ENCODE data around the gene USH2A. TPM values are rescaled to one million over a fixed set of nuclear protein-coding genes. Genes with fewer than 3 reads are reported as not detected.
A peak's percentile ranks its signal among the peaks of the same experiment; 100 is the strongest.

Gene USH2A
- total RNA-seq, 4 donors from 2014 or later: 0.39 TPM; not detected in 3

DNA sequence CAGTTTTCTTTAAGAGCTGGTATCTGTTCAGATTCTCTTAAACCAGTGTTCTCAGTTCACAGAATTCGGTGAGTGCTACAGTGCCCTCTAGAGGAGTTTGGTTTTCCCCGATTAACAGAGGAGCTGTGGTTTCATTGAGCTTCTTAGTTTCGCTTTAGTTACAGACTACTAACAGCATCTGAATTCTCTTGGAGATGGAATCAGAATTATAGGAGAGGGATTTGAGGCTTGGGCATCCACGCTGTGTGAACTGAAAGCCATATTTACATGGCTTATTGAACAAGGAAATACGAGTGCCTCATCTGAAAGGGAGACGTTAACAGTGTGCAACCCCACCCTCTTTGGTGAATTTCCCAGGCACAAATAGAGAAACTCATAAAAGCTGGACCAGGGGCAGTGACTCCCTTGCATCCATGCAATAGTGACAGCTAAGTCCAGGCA is 202.0 kb downstream of the USH2A start:
- Histone ChIP-seq H3K4me1 (peaks cover 0 to 8% (median 0%) of the 10 kb centered on the region in 3 donors), H3K36me3 (no peaks in the 10 kb centered on the region), H3K4me3 (peak overlapping the region; percentile 48 to 67), H3K27me3 (no peaks in the 10 kb centered on the region), H3K9me3 (no peaks in the 10 kb centered on the region), H3K27ac (peak overlapping the region in 3 of 4 donors; percentile 3 to 46 (median 41))
- WGBS, 2 donors (ENCODE audit: low coverage in 1 of 2): 0 to 4% methylated on average over 5 to 6 of the region's 6 CpGs
- TF ChIP-seq, protein P1, sequence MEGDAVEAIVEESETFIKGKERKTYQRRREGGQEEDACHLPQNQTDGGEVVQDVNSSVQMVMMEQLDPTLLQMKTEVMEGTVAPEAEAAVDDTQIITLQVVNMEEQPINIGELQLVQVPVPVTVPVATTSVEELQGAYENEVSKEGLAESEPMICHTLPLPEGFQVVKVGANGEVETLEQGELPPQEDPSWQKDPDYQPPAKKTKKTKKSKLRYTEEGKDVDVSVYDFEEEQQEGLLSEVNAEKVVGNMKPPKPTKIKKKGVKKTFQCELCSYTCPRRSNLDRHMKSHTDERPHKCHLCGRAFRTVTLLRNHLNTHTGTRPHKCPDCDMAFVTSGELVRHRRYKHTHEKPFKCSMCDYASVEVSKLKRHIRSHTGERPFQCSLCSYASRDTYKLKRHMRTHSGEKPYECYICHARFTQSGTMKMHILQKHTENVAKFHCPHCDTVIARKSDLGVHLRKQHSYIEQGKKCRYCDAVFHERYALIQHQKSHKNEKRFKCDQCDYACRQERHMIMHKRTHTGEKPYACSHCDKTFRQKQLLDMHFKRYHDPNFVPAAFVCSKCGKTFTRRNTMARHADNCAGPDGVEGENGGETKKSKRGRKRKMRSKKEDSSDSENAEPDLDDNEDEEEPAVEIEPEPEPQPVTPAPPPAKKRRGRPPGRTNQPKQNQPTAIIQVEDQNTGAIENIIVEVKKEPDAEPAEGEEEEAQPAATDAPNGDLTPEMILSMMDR (IDR thresholded peaks at IDR 0.05): peak; percentile 14 to 79 (median 44)
- TF ChIP-seq EP300 (IDR thresholded peaks at IDR 0.05): no peak
- ATAC-seq: peak; percentile 81

DNA sequence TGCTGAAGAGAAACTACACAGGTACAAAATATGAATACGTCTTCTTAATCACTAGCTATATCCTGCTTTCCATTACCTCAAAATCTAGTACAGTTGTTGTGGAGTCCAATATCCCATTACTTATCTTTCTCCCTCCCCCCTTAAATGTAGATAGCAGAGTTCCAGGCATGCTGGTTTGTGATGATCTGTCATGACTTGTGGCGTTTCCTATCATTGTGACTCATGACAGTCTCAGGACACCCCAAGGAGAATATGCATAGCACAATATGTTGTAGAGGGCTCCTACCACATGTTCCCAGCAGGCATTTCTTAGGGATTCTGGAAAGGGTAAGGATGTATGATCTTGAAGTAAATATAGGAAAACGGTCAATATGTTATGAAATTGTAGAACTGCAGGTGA is 206.9 kb downstream of the USH2A start:
- Histone ChIP-seq H3K4me1 (no peaks in the 10 kb centered on the region), H3K27ac (no peak overlapping the region), H3K4me3 (no peak overlapping the region), H3K36me3 (no peaks in the 10 kb centered on the region), H3K27me3 (no peaks in the 10 kb centered on the region), H3K9me3 (no peaks in the 10 kb centered on the region)
- WGBS, 2 donors (ENCODE audit: low coverage in 1 of 2): 89 to 92% methylated on average over 1 to 2 of the region's 3 CpGs
- ATAC-seq: no peak
- TF ChIP-seq EP300 (IDR thresholded peaks at IDR 0.05) (no peak), POLR2A (IDR thresholded peaks at IDR 0.05) (no peak), POLR2AphosphoS5 (IDR thresholded peaks at IDR 0.05) (no peak)
- TF ChIP-seq, protein P1 (IDR thresholded peaks at IDR 0.05): no peak

DNA sequence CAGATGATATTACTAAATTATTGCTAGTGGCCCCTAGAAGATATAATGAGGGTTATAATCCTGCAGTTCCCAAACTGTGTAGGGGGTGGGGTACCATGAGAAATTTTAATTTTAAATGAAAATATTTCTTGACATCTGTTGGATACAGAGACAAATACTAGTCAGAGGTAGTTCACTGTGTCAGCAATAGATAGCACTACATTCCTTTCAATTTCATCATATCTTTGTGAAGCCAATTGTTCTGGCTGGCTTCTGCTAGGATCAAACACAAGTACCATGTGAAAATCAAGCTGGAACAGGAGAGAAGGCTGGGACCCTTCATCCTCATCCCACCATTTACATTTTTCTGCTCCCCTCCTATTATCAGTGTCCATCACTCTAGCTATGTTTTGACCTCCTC is 208.1 kb downstream of the USH2A start:
- H3K4me3 ChIP-seq: no peak overlapping the region
- no peaks in the 10 kb centered on the region for H3K4me1 ChIP-seq
- H3K9me3 ChIP-seq: no peaks in the 10 kb centered on the region
- no peak overlapping the region for H3K27ac ChIP-seq
- no peaks in the 10 kb centered on the region for H3K27me3 ChIP-seq
- no peaks in the 10 kb centered on the region for H3K36me3 ChIP-seq
- TF ChIP-seq POLR2AphosphoS5 (IDR thresholded peaks at IDR 0.05): no peak
- no peak for TF ChIP-seq EP300 (IDR thresholded peaks at IDR 0.05)
- TF ChIP-seq, protein P1 (IDR thresholded peaks at IDR 0.05): no peak
- ATAC-seq: no peak

DNA sequence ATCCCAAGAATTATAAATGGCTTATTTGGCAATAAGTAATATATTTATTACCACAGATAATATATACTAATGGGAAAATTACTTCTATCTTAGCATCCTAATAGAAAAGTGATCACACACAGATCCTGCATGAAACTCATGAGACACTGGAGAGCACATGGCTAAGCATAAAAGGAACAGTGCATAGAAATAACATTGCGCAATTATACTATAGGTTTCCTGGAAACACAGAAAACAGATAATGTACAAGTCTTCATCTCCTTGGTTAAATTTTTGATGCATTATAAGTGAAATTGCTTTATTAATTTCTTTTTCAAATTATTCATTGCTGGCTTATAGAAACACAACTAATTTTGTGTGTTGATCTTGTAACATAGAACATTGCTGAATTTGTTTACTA is 210.4 kb downstream of the USH2A start:
- Histone ChIP-seq H3K9me3 (no peaks in the 10 kb centered on the region), H3K27ac (no peak overlapping the region), H3K4me1 (no peaks in the 10 kb centered on the region), H3K36me3 (no peaks in the 10 kb centered on the region), H3K4me3 (no peak overlapping the region), H3K27me3 (no peaks in the 10 kb centered on the region)
- no peak for ATAC-seq
- TF ChIP-seq EP300 (IDR thresholded peaks at IDR 0.05): no peak
- TF ChIP-seq POLR2AphosphoS5 (IDR thresholded peaks at IDR 0.05): no peak
- TF ChIP-seq, protein P1 (IDR thresholded peaks at IDR 0.05): no peak
- TF ChIP-seq POLR2A (IDR thresholded peaks at IDR 0.05): no peak
- 90 to 100% methylated on average over 1 of the region's 1 CpG for WGBS, 2 donors (ENCODE audit: low coverage in 1 of 2)

DNA sequence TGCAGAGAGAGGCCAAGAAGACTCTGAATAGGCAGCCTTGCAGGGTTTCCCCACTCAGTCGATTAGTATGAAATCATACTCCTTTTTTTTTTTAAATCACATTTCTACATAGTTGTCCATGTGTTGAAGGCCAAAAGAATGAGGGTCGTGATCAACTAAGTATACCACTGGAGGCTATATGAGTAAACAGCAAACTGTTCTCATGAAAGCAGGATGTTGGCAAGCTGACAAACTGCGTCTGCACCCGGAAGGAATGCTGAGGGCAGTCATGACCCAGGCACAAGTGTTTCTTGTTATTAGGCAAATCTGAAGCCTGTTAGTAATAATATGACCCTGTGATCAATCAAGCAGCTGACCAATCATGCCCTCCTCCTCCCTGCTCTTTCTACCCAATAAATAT is 213.2 kb downstream of the USH2A start:
- WGBS, 2 donors (ENCODE audit: low coverage in 1 of 2): 60 to 61% methylated on average over 2 of the region's 4 CpGs
- no peak for ATAC-seq
- H3K9me3 ChIP-seq: no peaks in the 10 kb centered on the region
- no peak overlapping the region for H3K4me3 ChIP-seq
- H3K4me1 ChIP-seq: no peaks in the 10 kb centered on the region
- no peak for TF ChIP-seq POLR2AphosphoS5 (IDR thresholded peaks at IDR 0.05)
- TF ChIP-seq EP300 (IDR thresholded peaks at IDR 0.05): no peak
- no peak overlapping the region for H3K27ac ChIP-seq
- no peaks in the 10 kb centered on the region for H3K36me3 ChIP-seq
- H3K27me3 ChIP-seq: no peaks in the 10 kb centered on the region

All from gastroesophageal sphincter (tissue), 4 donors.